C4-2B (cell line): ENCODE measurements around the gene COL23A1.

Experiments used
- H3K27ac ChIP-seq: fragments of 450-650 bp; 2 replicates; pipeline ENCODE4 v1.5.1; 2017
- ZFX ChIP-seq: fragments of 450-650 bp; IDR thresholded peaks from 2 replicates; pipeline ENCODE4 v1.6.1; 2017
- TF ChIP-seq, protein P1 (sequence below): fragments of 450-650 bp; conservative IDR thresholded peaks from 2 replicates; pipeline ENCODE4 v1.5.1; 2017; ENCODE audit warnings: mild to moderate bottlenecking

The COL23A1 gene

DNA sequence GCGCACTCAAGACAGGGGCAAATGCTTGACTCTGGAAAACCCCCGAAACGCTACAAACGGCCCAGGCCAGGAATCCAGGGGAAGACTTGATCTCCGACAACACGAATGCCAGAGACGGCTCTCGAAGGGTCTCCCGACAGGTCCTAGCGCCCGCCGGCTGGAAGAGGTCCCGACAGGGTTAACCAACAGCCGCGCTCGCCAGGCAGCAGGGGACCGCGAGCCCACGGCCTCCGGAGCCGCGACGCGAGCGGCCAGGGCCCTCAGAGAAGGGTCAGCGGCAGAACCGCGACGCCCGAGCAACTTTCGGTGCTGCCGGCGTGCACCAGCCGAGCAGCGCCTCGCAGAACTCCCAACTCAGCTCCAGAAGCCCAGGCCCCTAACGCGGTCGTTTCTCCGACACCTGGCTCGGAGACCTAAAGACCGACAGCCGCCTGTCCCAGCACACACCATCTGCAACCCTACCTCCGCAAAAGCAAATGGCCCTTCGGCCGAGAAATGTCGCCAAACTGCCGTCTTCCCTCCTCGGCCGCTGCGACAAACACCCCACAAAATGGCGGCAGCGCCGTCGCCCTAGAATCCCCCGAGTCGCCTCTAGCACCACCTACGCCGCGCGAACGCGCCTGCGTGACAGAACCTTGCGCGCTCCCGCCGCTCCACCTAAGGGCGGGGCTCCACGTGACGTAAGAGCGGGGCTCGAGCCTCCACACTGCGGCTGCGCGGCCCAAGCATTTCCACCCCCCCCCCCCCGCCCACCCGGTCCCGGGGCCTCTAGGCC lies 36.5 kb upstream of the COL23A1 start, which contains the start of gene CLK4:
Gene CLK4 (minus strand): TSS at position 567 of the 775 bp plus-strand sequence. CDS start 3,634 bp downstream, outside the sequence.
- TF ChIP-seq ZFX = peak; percentile 90
- TF ChIP-seq, protein P1, sequence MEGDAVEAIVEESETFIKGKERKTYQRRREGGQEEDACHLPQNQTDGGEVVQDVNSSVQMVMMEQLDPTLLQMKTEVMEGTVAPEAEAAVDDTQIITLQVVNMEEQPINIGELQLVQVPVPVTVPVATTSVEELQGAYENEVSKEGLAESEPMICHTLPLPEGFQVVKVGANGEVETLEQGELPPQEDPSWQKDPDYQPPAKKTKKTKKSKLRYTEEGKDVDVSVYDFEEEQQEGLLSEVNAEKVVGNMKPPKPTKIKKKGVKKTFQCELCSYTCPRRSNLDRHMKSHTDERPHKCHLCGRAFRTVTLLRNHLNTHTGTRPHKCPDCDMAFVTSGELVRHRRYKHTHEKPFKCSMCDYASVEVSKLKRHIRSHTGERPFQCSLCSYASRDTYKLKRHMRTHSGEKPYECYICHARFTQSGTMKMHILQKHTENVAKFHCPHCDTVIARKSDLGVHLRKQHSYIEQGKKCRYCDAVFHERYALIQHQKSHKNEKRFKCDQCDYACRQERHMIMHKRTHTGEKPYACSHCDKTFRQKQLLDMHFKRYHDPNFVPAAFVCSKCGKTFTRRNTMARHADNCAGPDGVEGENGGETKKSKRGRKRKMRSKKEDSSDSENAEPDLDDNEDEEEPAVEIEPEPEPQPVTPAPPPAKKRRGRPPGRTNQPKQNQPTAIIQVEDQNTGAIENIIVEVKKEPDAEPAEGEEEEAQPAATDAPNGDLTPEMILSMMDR = no peak
- peak within 1 kb of the TSS; percentile 94 for H3K27ac ChIP-seq

DNA sequence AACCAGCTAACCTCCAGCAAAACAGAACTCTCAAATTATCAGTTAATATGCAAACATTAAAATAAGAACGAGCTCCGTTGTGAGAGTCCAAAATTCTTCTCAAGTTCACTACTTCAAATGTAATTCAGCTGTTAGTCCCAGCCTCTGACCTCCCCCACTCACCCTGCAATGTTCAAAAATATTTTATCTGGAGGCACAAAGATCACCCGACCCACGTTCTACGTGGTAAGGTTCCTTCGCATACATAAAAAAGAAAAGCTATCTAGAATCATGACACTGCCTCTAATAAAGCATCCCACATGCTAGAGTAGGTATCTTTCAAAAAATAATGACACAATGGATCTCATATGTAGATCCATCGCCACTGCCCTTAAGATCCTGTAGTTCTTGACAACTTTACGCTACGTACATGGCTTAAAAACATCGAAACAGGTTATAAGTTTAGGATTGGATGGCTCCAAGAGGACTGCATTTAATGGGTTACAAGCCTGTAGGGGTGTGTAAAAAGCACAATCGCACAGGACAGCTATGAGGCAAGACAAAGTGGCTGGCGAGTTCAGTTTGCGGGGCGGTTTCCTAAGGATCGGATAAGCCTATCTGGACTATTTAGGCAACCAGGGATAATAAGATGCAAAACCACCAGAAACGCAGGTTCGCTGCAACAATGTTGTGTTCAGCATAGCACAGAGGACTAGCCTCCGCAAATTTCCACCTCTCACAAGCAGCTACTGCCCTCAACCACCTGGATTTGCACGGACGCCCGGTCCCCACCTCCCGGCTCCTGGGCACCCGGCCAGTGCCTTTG lies 35.7 kb upstream of the COL23A1 start:
- no peak for TF ChIP-seq ZFX
- TF ChIP-seq, protein P1 = no peak

DNA sequence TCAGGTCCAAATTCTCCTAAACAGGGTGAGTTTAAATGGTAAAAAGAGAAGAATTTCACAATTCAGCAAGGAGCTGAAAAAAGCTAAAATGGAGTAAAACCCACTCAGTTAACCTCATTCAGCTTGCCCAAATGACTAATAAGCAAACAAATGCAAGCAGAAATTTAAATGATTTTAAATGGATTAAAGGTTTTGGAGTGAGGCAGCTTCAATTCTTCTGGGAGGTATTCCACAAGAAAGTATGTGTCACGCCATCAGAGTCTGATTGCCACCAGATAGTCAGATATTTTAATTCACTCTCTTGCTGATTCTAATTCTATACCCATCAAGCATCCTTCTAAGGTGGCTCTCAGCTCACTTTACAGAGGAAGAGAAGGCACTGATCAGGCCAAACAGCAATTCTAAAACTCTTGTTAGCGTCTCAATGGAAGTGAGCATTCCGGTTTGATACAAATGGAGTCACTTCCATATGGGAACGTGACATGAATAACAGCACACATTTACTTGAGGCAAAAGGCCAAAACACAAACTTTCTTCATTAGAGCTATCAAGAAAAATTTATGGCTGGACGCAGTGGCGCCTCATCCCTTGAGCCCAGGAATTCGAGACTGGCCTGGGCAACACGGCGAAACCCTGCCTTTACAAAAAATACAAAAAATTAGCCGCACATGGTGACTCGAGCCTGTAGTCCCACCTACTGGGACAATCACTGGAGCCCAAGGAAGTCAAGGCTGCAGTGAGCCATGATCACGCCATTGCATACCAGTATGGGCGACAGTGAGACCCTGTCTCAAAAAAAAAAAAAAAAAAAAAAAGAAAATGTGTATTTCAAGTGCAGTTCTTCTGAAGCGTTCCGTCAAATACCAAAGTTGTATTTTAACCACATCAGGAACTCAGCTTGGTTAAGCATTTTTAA lies 34.7 kb upstream of the COL23A1 start:
- H3K27ac ChIP-seq = no peak overlapping the region
- TF ChIP-seq ZFX = no peak
- TF ChIP-seq, protein P1 = no peak

More for the DNA sequence above, 35.7 kb upstream of the COL23A1 start:
- peak overlapping the region; percentile 94 for H3K27ac ChIP-seq

DNA sequence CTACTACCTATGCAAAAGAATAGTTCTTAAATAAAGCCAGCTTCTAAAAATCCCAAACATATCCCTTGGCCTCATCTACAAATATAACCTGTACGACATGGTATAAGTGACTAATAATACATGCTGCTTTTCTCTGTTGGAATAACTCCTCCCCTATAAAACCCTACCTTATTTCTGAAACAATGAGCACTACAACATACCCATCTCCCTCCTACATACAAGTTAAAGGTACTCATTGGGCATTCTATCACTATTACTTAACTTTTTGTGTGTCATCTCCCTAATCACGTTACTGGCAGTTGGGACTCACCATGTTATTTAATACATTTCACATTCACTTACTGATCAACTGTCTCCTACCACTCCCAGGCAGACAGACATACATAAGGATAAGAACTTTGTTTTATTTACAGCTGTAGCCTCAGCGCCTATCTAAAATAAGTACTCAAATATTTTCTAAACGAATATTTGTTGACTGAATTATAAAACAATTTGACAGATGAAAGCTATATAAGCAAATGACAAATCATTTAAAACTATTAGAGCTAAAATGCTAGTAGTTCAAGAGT lies 32.6 kb upstream of the COL23A1 start:
- no peak overlapping the region for H3K27ac ChIP-seq
- TF ChIP-seq ZFX = no peak
- TF ChIP-seq, protein P1 = no peak

DNA sequence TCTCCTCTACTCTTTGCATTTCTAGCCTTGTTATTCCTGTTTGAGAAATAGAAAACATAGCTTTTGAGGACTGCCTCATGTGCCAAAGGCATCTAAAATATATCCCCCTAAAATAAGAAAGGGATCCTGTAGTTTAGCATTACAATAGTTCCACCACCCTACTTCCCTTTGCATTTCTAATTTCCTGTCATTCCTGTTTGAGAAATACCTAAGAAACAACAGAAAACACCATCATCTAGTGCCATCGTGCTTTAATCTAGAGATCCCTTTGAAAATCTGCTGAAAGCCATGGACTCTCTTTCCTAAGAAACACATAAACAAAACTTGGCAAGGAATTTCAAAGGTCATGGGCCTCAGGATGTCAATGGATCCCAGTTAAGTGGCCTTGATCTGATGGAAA lies 29.2 kb upstream of the COL23A1 start:
- TF ChIP-seq, protein P1 = no peak
- no peak for TF ChIP-seq ZFX
- no peak overlapping the region for H3K27ac ChIP-seq

DNA sequence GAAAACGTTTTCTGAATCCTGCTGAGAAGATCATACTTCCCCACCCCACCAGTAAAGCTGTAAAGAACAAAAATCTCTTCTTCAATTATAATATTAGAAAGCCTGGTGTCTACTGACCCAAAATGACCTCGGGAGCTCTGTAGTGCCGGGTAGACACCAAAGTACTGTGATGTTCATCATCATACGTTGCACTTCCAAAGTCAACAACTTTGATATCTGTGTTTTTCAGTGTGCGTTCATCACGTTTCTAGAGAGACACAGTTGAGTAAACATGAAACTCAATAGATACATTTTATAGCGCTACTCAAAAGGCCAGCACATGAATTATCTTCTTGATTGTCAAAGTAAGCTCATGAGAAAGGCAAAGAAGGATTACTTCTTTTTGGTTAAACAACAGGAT lies 22.1 kb upstream of the COL23A1 start:
- H3K27ac ChIP-seq = no peak overlapping the region
- no peak for TF ChIP-seq ZFX
- TF ChIP-seq, protein P1 = no peak
